PC-9 (cell line): ENCODE results near the gene AEN.

Experiments
- CTCF ChIP-seq: fragments of 200-600 bp; sonication (generic); conservative IDR thresholded peaks from 2 replicates; pipeline ENCODE4 v1.6.1; 2017; ENCODE audit warnings: mixed run types, antibody characterized with exemption, mild to moderate bottlenecking, moderate library complexity
- EZH2 ChIP-seq: fragments of 200-600 bp; sonication (generic); IDR thresholded peaks from 2 replicates; pipeline ENCODE4 v1.8.0; 2017; ENCODE audit warnings: antibody characterized with exemption, low read depth

- TF ChIP-seq EZH2 (no peak), CTCF (no peak)
Measured at GRCh38 chr15:88609344-88610090, 11.6 kb upstream of the AEN start.
